Thoracic aorta (tissue), 2 donors: Measurements from ENCODE around the gene PCYOX1L. TPM values are rescaled to one million over a fixed set of nuclear protein-coding genes. Genes with fewer than 3 reads are reported as not detected.
"Not testable (repeated sequence)": the region's sequence is repeated elsewhere in the genome, so short reads cannot be mapped to it uniquely, and the experiment has no call there.

Experiments used
- ATAC-seq: fragments of 150-250 bp; one replicate; pipeline ENCODE4 v1.8.0; 2017; ENCODE audit warnings: low read depth; ENCODE audit not compliant: insufficient number of reproducible peaks, low FRiP score
- DNase-seq: peaks from one replicate; pipeline ENCODE4 v3.0.0-alpha.2; 2020; ENCODE audit warnings: low spot score
- H3K27ac ChIP-seq, 2 donors: fragments of 200-600 bp; sonication (generic); 1 replicate in 1 of 2; 2 replicates in 1 of 2; pipeline ENCODE4 v1.5.1; 2016; ENCODE audit warnings: mild to moderate bottlenecking in 2 of 2, moderate library complexity in 2 of 2
- H3K27me3 ChIP-seq: fragments of 200-600 bp; sonication (generic); replicated peaks from 2 replicates; pipeline ENCODE4 v1.6.0; 2016; ENCODE audit warnings: mild to moderate bottlenecking; ENCODE audit not compliant: insufficient read depth
- H3K36me3 ChIP-seq: fragments of 200-600 bp; sonication (generic); one replicate; pipeline ENCODE4 v1.5.1; 2016
- H3K4me1 ChIP-seq, 2 donors: fragments of 200-600 bp; sonication (generic); 1 replicate in 1 of 2; 2 replicates in 1 of 2; pipeline versions ENCODE4 v1.5.1 to v1.6.0; 2016; ENCODE audit warnings: low read depth in 2 of 2, mild to moderate bottlenecking in 1 of 2; ENCODE audit not compliant: control insufficient read depth in 1 of 2
- H3K4me3 ChIP-seq: fragments of 200-600 bp; sonication (generic); 2 replicates; pipeline ENCODE4 v1.5.1; 2016; ENCODE audit warnings: mild to moderate bottlenecking
- H3K9me3 ChIP-seq: fragments of 200-600 bp; sonication (generic); 2 replicates; pipeline ENCODE4 v1.5.1; 2016
- total RNA-seq, 2 donors: library from RNA; depleted of rRNA; stranded (reverse); fragments of >200 nt; gene quantifications; one replicate each; pipeline versions ENCODE4 v1.1.0 to v1.2.3, GENCODE V29; 2016
- TF ChIP-seq, protein P1 (sequence below): fragments of 200-600 bp; sonication (generic); IDR thresholded peaks from one replicate; pipeline ENCODE4 v1.5.1; 2019; ENCODE audit warnings: antibody characterized with exemption

PCYOX1L gene
- total RNA-seq, 2 donors from 2014 or later: 7.3 to 7.8 TPM

DNA sequence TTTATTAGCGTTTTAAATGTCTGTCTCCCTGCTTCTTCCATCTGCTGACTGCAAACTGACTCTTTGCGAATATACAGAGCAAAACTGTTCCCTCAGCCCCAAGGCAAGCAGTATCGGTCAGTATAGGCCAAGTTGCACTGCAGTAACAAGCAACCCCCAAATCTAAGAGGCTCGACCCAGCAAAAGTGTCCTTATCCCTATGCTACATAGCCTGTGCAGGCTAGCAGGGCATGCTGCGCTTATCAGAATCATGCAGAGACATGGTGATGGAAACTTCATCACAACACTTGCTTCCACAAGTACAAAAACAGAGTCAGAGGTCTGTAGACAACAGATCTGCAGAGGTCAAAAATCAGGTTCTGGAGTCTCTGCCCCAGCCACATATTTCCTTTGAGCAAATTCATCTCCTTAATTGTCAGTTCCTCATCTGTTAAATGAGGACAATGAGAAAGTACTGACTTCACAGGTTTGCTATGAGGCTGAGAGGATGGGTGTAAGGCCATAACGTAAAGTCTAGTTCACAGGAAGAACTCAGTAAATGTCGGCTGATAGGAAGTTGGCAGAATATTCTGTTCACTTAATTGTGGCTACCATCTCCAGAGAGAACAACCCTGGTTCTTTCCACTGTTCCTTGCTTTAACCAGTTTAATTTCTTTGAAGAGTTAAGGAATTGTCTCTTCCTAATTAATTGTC lies 30.8 kb downstream of the PCYOX1L start:
- peak overlapping the region; percentile 99 to 100 for H3K27ac ChIP-seq
- H3K4me1 ChIP-seq: peaks cover 25 to 69% of the 10 kb centered on the region in 2 donors
- no peaks in the 10 kb centered on the region for H3K9me3 ChIP-seq
- ATAC-seq (no peak), DNase-seq (no peak)
- TF ChIP-seq, protein P1, sequence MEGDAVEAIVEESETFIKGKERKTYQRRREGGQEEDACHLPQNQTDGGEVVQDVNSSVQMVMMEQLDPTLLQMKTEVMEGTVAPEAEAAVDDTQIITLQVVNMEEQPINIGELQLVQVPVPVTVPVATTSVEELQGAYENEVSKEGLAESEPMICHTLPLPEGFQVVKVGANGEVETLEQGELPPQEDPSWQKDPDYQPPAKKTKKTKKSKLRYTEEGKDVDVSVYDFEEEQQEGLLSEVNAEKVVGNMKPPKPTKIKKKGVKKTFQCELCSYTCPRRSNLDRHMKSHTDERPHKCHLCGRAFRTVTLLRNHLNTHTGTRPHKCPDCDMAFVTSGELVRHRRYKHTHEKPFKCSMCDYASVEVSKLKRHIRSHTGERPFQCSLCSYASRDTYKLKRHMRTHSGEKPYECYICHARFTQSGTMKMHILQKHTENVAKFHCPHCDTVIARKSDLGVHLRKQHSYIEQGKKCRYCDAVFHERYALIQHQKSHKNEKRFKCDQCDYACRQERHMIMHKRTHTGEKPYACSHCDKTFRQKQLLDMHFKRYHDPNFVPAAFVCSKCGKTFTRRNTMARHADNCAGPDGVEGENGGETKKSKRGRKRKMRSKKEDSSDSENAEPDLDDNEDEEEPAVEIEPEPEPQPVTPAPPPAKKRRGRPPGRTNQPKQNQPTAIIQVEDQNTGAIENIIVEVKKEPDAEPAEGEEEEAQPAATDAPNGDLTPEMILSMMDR: no peak
- no peak overlapping the region for H3K4me3 ChIP-seq
- no peaks in the 10 kb centered on the region for H3K27me3 ChIP-seq
- H3K36me3 ChIP-seq: no peaks in the 10 kb centered on the region

DNA sequence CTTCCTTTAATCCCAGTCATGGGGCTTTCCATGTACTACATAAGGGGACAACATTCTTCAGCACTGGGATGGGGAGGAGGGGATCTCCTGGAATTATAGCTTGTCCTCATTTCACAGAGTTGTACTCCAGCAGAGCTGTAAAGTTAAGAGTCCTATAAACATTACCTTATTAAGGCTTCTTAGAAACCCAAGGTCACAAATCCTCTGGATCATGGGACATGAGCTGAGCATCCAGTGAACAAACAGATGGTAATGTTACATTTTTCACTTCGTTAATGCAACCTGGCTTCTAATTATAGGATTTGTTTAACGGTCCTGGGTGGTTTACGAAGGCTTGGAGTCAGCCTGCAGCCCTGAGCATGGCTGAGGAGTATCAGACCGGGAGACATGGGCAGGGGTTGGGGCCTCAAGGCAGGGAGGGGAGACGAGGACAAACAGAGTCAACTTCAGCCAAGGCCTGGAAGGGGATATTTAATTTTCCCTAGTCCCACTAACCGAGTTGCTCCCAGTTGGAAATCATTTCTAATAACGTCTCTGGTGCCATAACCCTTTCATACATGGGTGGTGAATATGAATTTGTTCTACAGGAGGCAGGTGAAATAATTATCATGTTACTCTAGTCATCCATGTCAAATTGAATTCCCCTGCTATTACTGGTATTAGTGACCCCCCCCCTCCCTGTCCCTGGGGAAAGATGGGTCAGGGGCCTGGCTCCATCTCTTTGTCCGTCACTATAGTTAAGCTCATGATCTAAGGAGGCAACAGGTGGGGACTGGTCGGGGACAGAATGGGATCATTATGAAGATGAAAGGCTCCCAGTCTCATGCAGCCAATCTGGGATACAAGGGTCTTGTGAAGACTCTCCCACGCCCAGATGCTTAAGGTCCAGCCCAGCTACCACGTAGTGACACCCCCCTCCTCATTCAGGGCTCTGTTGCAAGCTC lies 32.0 kb downstream of the PCYOX1L start:
- peaks cover 14 to 57% of the 10 kb centered on the region in 2 donors for H3K4me1 ChIP-seq
- ATAC-seq (no peak), DNase-seq (no peak)
- H3K36me3 ChIP-seq: no peaks in the 10 kb centered on the region
- no peaks in the 10 kb centered on the region for H3K27me3 ChIP-seq
- TF ChIP-seq, protein P1: no peak
- no peaks in the 10 kb centered on the region for H3K9me3 ChIP-seq
- H3K27ac ChIP-seq: peak overlapping the region; percentile 99 to 100
- H3K4me3 ChIP-seq: no peak overlapping the region

DNA sequence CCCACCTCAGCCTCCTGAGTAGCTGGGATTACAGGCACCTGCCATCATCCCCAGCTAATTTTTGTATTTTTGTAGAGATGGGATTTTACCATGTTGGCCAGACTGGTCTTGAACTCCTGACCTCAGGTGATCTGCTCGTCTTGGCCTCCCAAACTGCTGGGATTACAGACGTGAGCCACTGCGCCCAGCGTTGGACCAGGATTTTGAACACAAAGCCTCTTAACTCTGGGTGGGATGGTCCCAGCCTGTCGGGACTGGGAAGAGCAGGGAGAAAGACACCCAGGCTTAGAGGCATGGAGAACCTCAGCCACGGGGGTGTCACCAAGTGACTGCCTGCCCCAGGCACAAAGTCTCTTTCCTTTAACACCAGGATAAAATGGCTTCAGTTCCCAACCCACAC lies 33.2 kb downstream of the PCYOX1L start:
- peak overlapping the region in 1 of 2 donors; percentile 28 for H3K27ac ChIP-seq
- peaks cover 9 to 44% of the 10 kb centered on the region in 2 donors for H3K4me1 ChIP-seq
- not testable (repeated sequence) for H3K9me3 ChIP-seq, H3K27me3 ChIP-seq, H3K4me3 ChIP-seq, ATAC-seq, H3K36me3 ChIP-seq, DNase-seq

DNA sequence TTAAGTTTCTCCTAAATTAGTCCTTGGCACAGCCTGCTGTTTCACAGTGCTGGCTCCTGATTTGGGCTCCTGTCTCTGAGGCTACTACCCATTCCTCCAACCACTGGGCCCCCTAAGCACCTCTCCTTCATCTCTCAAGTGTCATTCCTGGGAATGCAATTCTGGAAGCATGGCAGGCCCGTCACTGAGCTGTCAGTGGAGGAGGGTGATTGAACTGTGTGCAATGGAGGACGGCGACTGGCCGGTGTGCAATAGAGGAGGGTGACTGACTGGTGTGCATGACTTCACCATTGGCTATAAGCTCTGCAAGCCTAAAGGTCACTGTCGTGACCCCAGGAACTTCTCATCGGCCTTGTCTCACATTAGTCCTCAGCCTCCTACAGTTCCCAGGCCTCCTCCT lies 33.7 kb downstream of the PCYOX1L start:
- H3K4me1 ChIP-seq: peaks cover 9 to 40% of the 10 kb centered on the region in 2 donors

DNA sequence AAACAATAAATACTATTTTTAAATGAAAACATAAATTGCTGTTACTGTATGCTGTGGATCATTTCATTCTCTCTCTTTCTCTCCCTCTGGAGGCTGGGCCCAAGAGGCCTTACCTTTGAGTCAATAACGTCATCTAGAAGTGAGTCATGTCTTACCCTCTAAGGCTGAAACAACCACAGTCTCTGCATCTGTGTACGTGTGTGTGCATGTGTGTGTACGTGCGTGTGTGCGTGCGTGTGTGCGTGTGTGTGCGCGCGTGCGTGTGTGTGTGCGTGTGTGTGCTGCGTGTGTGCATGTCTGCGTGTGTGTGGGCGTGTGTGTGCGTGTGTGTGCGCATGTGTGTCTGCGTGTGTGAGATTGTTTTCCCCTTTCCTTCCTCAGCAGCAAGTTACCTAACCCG lies 34.9 kb downstream of the PCYOX1L start:
- ATAC-seq: no peak

More for the DNA sequence above, 33.7 kb downstream of the PCYOX1L start:
- no peak for ATAC-seq
- TF ChIP-seq, protein P1: no peak
- Histone ChIP-seq H3K9me3 (no peaks in the 10 kb centered on the region), H3K4me3 (no peak overlapping the region), H3K27me3 (no peaks in the 10 kb centered on the region), H3K36me3 (no peaks in the 10 kb centered on the region), H3K27ac (no peak overlapping the region)
- no peak for DNase-seq

DNA sequence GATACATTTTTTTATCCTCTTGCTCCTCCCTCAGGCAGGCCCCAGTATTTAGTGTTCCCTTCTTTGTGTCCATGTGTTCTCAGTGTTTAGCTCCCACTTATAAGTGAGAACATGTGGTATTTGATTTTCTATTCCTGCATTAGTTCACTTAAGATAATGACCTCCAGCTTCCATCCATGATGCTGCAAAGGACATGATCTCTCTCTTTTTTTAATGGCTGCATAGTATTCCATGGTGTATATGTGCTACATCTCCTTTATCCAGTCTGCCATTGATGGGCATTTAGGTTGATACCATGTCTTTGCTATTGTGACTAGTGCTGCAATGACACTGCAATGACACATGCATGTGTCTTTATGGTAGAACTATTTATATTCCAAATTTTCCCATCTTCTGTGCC lies 37.1 kb downstream of the PCYOX1L start:
- not testable (repeated sequence) for H3K27ac ChIP-seq, H3K4me3 ChIP-seq, H3K36me3 ChIP-seq, DNase-seq, ATAC-seq, H3K4me1 ChIP-seq, H3K27me3 ChIP-seq, H3K9me3 ChIP-seq

More for the DNA sequence above, 34.9 kb downstream of the PCYOX1L start:
- no peak for DNase-seq
- H3K4me3 ChIP-seq: no peak overlapping the region
- no peaks in the 10 kb centered on the region for H3K9me3 ChIP-seq
- TF ChIP-seq, protein P1: no peak
- H3K4me1 ChIP-seq: peaks cover 0 to 28% of the 10 kb centered on the region in 2 donors
- H3K27me3 ChIP-seq: no peaks in the 10 kb centered on the region
- H3K27ac ChIP-seq: no peak overlapping the region
- H3K36me3 ChIP-seq: no peaks in the 10 kb centered on the region
